Measurements from ENCODE around the gene FURIN.
A peak's percentile ranks its signal among the peaks of the same experiment; 100 is the strongest.
"Not testable (repeated sequence)": the region's sequence is repeated elsewhere in the genome, so short reads cannot be mapped to it uniquely, and the experiment has no call there.

FURIN gene

GRCh38 chr15:90903733-90904536 lies 35.5 kb downstream of the FURIN start:
- DNase-seq = no peak

DNA sequence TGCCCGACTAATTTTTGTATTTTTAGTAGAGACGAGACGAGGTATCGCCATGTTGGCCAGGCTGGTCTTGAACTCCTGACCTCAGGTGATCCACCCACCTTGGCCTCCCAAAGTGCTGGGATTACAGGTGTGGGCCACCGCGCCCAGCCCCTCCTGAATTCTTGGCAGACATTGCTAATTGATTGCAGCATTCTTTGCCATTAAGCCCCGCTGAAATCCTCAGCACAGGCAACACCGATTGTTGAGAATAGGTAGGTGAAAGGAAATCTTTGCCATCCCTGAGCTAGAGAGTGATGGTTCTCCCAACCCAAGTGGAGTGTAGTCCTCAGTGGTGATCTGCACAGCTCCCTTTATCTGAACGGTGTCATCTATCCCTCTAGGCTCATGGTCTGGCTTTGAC lies 36.4 kb downstream of the FURIN start:
- DNase-seq = no peak

DNA sequence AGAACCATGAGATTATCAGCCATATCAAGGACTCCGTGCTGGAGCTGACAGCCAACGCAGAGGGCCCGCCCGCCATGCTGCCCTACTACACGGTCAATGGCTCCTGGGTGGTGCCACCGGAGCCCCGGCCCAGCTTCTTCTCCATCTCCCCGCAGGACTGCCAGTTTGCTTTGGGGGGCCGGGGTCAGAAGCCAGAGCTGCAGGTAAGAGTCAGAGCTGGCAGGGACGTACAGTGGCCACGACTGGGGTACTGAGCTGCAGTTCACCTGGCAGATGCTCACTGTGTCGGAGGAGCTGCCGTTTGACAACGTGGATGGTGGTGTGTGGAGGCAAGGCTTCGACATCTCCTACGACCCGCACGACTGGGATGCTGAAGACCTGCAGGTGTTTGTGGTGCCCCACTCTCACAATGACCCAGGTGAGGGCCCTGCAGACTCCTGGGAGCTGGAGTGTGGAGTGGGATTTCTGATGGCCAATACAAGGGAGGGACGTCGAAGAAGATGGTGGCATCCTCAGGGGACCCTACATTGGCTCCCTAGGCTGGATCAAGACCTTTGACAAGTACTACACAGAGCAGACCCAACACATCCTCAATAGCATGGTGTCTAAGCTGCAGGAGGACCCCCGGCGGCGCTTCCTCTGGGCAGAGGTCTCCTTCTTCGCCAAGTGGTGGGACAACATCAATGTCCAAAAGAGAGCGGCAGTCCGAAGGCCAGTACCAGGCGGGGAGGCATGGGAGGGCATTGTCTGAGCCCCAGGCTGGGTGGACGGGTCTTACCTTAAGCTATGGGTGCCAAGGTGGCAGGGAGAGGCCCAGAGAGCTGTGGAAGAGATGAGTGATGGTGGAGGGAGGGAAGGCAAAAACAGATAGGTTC lies 37.2 kb downstream of the FURIN start:
- no peak for DNase-seq

GRCh38 chr15:90906181-90906849 lies 37.9 kb downstream of the FURIN start:
- DNase-seq = no peak

DNA sequence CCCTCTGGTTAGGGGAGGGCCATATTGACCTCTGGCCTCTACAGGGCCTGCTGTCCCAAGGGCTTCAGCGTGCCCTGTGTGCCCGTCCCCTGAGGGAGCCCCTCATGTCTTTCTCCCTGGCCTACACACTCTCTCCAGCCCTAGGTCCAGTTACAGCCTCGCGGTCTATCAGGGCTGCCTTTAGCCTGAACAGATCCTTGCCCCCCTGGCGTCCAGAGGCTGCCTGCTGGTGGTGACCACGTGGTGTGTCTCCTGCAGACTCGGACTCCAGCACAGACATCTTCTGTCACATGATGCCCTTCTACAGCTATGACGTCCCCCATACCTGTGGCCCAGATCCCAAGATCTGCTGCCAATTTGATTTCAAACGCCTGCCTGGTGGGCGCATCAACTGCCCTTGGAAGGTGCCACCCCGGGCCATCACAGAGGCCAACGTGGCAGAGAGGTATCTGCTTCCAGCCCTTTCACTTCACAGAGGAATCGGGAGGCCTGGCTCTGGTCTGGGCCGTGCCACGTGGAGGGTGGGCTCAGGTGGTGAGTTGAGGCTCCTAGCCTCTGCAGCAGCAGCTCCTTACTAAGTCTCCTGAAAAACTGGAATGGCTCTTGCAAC lies 38.8 kb downstream of the FURIN start:
- DNase-seq = no peak

DNA sequence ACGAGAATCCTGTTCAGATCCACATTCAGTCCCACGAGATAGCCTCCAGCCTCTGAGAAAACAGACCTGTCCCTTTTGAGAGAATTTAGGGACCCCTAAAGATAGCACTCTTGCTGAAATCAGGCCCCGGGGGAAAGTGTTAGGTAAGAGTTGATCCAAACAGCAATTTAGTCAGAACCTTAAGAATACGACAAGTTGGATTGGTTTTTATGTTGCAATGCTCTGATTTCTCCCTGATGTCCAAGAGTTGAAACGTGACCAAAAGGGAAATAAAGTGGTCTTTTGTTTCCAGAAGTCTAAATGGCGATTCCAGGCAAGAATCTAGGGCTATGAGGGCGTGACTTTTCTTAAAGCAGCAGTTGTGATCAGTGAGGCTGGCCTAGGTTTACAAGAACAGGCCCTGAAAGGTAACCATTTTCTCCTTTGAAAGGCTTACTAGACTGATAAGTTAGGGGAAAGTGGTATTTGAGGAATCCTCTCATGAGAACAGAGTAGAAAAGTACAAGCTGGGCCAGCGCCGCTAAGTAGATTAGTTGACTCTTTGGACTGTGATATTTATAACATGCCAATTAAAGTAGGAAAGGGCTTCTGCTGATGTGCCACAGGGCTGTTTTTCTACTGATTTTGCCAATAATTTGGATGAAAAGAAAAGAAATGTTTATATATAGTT lies 39.6 kb downstream of the FURIN start:
- no peak for DNase-seq

GRCh38 chr15:90909449-90909848 lies 41.1 kb downstream of the FURIN start:
- DNase-seq = not testable (repeated sequence)

DNA sequence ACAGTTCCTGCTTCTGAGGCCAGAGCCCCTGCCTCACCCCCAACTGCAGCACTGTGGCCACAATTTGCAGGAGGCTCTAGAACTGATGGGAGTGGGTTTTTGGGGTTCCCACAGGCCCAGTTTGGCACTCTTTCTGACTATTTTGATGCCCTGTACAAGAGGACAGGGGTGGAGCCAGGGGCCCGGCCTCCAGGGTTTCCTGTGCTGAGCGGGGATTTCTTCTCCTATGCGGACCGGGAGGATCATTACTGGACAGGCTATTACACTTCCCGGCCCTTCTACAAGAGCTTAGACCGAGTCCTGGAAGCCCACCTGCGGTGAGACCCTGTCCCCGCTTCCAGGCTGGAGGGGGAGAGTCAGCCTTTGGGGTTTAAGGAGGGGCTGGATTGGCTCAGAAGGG lies 41.6 kb downstream of the FURIN start:
- DNase-seq = no peak

- DNase-seq = no peak
Observed at GRCh38 chr15:90910441-90911301, 42.3 kb downstream of the FURIN start.

DNA sequence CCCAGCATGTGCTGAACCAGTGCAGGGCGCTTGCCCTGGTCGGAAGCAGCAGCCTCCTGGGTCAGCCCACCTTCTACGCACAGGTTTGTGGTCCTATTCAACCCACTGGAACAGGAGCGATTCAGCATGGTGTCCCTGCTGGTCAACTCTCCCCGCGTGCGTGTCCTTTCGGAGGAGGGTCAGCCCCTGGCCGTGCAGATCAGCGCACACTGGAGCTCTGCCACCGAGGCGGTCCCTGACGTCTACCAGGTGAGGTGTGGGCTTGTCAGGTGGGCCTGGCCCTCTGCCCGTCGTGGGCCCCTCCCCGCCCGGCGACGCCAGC lies 42.9 kb downstream of the FURIN start:
- DNase-seq = no peak

DNA sequence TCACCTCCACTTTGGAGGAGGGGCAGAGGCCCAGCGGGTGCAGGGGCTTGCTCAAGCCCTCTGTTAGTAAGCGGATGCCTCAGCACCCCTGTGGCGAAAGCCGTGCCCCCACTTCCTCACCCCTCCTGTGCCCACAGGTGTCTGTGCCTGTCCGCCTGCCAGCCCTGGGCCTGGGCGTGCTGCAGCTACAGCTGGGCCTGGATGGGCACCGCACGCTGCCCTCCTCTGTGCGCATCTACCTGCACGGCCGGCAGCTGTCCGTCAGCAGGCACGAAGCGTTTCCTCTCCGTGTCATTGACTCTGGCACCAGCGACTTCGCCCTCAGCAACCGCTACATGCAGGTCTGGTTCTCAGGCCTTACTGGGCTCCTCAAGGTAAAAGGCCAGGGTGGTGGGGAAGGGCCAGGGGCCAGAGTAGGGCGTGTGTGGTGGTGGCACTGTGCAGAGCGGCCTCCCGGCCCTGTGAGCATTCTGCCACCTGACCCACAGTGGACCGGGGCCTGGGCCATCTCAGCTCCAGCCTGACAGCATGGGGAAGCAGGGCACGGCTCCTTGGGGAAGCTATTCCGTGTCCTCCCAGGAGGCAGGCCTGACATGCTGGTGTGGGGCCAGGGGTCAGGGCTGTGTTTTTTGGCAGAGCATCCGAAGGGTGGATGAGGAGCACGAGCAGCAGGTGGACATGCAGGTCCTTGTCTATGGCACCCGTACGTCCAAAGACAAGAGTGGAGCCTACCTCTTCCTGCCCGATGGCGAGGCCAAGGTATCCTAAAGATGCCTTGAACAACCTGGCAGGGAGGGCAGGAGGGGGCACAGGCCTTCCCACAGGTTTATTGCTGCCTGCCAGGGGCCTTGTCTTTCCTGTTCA lies 43.8 kb downstream of the FURIN start:
- no peak for DNase-seq

DNA sequence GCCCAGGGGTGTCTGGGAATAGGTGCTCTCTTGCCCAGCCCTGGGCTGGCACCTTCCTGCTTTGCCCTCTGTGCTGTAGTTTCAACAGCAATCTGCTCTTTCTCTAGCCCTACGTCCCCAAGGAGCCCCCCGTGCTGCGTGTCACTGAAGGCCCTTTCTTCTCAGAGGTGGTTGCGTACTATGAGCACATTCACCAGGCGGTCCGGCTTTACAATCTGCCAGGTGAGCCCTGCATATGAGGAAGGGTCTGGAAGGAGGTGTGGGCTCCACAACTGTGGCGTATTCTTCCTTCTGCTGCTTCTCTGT lies 44.3 kb downstream of the FURIN start:
- DNase-seq = no peak

GRCh38 chr15:90913398-90913944 lies 45.1 kb downstream of the FURIN start:
- no peak for DNase-seq

DNA sequence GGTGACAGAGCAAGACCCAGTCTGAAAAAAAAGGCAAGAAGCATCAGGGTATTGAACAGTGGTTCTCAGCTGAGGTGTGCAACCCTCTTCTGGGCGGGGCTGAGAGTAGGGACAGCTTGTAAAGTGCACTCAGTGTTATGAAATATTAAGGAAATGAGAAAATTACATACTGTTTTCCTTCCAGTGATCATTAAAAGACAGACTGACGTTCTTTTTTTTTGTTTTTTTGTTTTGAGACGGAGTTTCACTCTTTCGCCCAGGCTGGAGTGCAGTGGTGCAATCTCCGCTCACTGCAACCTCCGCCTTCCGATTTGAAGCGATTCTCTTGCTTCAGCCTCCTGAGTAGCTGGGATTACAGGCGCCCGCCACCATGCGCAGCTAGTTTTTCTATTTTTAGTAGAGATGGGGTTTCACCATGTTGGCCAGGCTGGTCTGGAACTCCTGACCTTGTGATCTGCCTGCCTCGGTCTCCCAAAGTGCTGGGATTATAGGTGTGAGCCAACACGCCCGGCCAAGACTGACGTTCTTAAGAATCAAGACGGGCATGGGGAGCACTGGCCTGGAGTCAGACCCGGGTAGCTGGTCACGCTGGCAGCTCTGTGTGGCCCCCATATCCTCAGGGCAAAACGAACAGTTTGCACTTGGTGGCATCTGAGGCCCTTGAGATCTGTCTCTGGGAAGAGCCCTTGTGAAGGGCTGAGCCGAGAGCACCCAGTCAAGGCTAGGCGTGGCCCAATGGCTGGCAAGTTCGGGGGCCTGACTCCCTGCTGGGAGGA lies 46.1 kb downstream of the FURIN start:
- DNase-seq = peak; percentile 77

DNA sequence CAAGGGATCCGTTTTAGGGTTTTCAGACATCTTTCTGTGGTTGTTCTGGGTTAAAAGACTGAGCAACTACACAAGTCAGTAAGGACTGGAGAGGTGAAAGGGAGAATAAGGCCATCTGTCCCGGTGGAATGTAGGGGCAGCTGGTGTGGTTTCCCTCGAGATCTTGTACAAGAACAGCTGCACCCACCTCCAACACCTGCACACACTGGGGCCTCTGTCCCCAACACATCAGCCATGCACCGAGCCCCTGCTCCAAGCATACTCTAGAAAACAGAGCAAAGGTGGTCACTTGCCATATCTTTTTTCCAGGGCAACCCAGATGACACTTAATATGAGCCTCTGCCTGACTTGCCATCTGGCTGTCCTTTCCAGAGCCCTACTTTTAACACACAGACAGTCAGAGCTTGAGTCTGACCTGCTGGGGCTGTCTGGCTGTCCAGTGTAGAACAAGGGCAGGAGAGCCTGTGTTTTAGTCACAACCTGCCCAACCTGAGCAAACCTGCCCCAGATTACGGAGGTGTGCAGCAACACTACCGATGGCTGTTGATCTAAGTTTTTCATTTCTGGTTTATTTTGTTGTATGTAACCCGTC lies 46.9 kb downstream of the FURIN start:
- no peak for DNase-seq

DNA sequence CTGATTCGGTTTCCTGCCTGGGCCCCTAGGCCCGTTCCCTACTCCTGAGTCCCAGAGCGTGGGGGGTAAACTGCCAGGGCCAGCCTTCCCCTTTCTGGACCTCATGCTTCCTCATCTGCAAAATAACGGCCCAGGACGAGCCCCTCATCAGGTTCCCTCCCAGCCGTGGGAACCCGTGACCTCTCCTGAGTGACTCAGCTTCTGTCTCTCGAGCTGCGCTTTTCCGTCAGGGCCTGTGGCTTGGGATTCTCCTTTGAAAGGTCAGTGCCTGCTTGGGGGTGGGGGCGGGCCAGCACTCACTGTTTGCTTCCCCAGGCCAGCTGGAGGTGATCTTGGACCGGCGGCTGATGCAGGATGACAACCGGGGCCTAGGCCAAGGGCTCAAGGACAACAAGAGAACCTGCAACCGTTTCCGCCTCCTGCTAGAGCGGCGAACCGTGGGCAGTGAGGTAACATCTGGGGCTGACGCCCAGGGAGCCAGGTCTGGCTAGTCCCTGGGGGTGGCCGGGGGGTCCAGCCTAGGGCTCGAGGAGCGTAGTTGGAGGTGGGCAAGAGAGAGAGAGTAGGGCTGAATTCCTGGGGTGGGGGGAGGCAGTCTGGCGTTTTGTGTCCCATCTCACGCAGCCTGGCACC lies 47.5 kb downstream of the FURIN start:
- peak; percentile 97 for DNase-seq

- no peak for DNase-seq
Observed at GRCh38 chr15:90916461-90916860, 48.1 kb downstream of the FURIN start.

DNA sequence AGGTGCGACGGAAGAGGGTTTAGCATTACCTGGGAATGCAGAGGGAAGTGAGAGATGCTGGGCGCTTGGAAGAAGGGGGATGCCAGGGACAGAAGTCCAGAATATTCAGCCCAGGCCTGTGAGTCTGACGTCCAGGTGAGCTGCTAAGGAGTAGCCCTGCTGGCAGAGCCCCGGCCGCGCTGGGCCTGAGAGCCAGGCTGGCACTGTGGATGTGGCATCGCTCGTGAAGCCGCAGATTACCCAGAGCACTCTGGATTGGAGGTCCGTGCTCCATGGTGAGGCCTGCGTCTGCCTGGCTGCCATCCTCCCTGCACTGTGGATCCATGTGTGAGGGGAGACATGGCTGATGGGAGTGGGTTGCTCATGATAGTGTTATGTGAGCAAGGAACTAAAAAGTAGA lies 49.2 kb downstream of the FURIN start:
- DNase-seq = no peak
